ENCODE data around the gene MED15. TPM values are rescaled to one million over a fixed set of nuclear protein-coding genes. Genes with fewer than 3 reads are reported as not detected.

MED15 gene
- total RNA-seq, 1 donor from 2014 or later, result 74.3 TPM

- no peak for TF ChIP-seq CTCF (IDR thresholded peaks at IDR 0.05; ENCODE audit: insufficient read depth, low read length, poor library complexity, severe bottlenecking)
- Histone ChIP-seq H3K4me3 (ENCODE audit: low read depth, low read length) (no peak overlapping the region), H3K27me3 (ENCODE audit: control insufficient read depth, insufficient read depth, low read length) (no peaks in the 10 kb centered on the region), H3K36me3 (ENCODE audit: control insufficient read depth, insufficient read depth, low read length) (no peaks in the 10 kb centered on the region)
- no peak for DNase-seq (ENCODE audit: low read depth)
Measured at GRCh38 chr22:20490183-20490940, 17.0 kb upstream of the MED15 start.

GRCh38 chr22:20490941-20491307 is 16.5 kb upstream of the MED15 start:
- Histone ChIP-seq H3K4me3 (ENCODE audit: low read depth, low read length) (no peak overlapping the region), H3K36me3 (ENCODE audit: control insufficient read depth, insufficient read depth, low read length) (no peaks in the 10 kb centered on the region), H3K27me3 (ENCODE audit: control insufficient read depth, insufficient read depth, low read length) (no peaks in the 10 kb centered on the region)
- DNase-seq (ENCODE audit: low read depth), result no peak
- no peak for TF ChIP-seq CTCF (IDR thresholded peaks at IDR 0.05; ENCODE audit: insufficient read depth, low read length, poor library complexity, severe bottlenecking)

GRCh38 chr22:20491346-20491745 is 16.1 kb upstream of the MED15 start:
- Histone ChIP-seq H3K4me3 (ENCODE audit: low read depth, low read length) (no peak overlapping the region), H3K36me3 (ENCODE audit: control insufficient read depth, insufficient read depth, low read length) (no peaks in the 10 kb centered on the region)
- no peak for TF ChIP-seq CTCF (IDR thresholded peaks at IDR 0.05; ENCODE audit: insufficient read depth, low read length, poor library complexity, severe bottlenecking)

GRCh38 chr22:20494978-20495860 is 12.2 kb upstream of the MED15 start, which contains the start of gene KLHL22:
Gene KLHL22 (minus strand): TSS chr22:20495795. CDS start chr22:20489211, 6,584 bp downstream.
- Histone ChIP-seq H3K27me3 (ENCODE audit: control insufficient read depth, insufficient read depth, low read length) (no peaks in the 10 kb centered on the region), H3K4me3 (ENCODE audit: low read depth, low read length) (peak within 1 kb of the TSS; percentile 51), H3K36me3 (ENCODE audit: control insufficient read depth, insufficient read depth, low read length) (no peaks in the 10 kb centered on the region)
- DNase-seq (ENCODE audit: low read depth), result no peak
- no peak for TF ChIP-seq CTCF (IDR thresholded peaks at IDR 0.05; ENCODE audit: insufficient read depth, low read length, poor library complexity, severe bottlenecking)

More at GRCh38 chr22:20491346-20491745, 16.1 kb upstream of the MED15 start:
- H3K27me3 ChIP-seq (ENCODE audit: control insufficient read depth, insufficient read depth, low read length), result no peaks in the 10 kb centered on the region
- no peak for DNase-seq (ENCODE audit: low read depth)

GRCh38 chr22:20495861-20496681 is 11.3 kb upstream of the MED15 start:
- peak overlapping the region; percentile 51 for H3K4me3 ChIP-seq (ENCODE audit: low read depth, low read length)
- TF ChIP-seq CTCF (IDR thresholded peaks at IDR 0.05; ENCODE audit: insufficient read depth, low read length, poor library complexity, severe bottlenecking), result peak; percentile 89
- H3K36me3 ChIP-seq (ENCODE audit: control insufficient read depth, insufficient read depth, low read length), result no peaks in the 10 kb centered on the region
- no peaks in the 10 kb centered on the region for H3K27me3 ChIP-seq (ENCODE audit: control insufficient read depth, insufficient read depth, low read length)
- DNase-seq (ENCODE audit: low read depth), result no peak
